ENCODE results near the gene GAN.

The GAN gene

DNA sequence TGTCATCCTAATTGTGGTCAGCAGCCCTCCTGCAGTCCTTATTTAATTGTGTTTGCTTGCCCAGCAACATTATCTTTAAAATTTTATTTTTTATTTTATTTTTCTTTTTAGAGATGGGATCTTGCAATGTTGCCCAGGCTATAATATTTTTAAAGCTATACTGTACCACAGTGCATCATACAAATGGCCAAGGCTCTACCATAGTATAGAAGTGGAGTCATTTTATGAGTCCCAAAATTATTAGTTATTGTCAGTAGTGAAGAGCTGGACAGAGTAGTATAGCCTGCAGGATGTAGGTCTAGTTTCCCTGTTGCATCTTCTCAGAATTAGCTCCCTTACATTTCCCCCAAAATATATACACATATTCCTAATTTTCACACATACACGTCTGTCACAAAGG lies 44.1 kb downstream of the GAN start:
- DNase-seq = no peak

- DNase-seq = no peak
Observed at GRCh38 chr16:81360135-81360534, 45.4 kb downstream of the GAN start.

DNA sequence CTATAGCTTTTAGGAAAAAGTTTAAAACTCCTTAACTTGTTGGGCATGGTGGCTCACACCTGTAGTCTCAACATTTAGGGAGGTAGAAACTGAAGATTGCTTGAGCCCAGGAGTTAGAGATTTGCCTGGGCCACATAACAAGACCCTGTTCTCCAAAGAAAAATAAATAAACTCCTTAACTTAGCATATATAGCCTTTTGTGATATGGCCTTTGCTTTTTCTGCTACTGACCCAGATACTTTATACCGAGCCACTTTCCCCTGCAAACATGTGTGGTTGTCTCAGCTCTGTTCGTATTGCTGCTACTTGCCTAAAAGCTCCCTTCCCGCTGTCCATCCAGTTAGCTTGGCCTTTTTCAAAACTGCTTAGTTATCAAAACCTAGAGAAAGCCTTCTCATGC lies 51.0 kb downstream of the GAN start:
- no peak for DNase-seq

DNA sequence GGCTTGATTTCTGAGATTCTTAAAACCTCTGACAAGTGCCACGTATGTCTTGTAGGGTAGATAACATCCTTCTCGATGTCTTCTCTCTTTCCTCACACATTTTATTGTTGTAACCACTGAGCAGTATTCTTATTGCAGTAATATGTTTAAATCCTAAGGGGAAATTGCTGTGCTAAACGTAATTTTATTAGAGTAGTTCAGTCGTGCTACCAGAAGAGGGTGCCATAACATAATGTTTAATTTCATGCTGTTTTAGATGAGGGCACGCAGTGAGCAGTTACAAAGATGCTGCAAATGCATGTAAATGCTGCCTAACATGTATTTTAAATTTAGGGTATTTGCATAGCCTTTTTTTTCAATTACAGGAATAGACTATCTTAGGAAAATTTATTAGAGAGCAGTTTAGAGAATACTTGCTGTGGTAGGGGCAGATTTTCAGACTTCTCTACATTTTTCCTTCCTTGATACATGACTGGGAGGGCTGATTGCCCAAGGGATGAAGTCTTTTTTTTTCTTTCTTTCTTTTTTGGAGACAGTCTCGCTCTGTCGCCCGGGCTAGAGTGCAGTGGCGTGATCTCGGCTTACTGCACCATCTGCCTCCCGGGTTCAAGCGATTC lies 51.7 kb downstream of the GAN start:
- no peak for DNase-seq

DNA sequence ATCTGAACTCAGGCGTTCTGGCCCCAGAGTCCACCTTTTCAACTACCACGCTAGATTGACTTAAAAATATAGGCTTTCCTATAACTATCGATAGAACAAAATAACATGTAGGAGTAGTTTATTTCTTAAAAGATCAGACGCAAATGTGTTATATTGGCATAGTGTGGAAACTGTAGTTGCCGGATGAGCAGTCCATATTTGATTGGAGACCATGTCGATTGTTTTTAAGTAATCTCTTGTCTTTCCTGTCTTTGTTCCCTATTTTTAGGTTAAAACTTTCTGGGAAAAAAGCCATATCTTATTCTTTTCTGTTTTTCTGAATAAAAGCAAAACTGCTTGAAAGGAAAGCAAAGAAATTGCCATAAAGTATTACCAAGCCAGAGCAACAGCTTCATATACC lies 53.1 kb downstream of the GAN start:
- no peak for DNase-seq

DNA sequence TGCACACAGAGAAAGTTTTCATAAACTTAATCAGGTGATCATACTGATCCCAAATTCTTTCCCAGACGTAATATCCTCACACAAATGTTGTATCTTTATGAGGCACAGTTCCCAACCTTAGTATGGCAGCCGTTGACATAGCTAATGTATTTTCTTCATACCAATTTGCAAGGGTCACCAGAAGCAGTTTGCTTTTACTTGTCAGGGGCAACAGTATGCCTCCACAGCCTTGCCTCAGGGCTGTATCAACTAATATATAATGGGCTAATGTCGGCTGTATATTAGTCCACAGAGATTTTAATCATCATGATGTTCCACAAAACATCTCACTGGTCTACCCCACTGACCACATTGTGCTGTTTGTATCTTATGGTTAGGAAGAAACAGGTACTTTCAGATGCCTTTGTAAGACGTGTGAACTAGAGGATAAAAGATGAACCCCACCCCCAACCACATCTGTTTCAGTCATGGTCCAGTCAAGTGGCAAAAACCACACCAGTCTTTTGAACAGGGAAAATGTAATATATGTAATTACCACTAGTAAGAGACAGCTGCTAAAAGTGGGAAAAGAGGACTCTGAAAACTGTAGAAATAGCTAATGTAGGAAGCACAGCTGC lies 55.2 kb downstream of the GAN start:
- DNase-seq = no peak

- DNase-seq = no peak
Observed at GRCh38 chr16:81371106-81371505, 56.3 kb downstream of the GAN start.

DNA sequence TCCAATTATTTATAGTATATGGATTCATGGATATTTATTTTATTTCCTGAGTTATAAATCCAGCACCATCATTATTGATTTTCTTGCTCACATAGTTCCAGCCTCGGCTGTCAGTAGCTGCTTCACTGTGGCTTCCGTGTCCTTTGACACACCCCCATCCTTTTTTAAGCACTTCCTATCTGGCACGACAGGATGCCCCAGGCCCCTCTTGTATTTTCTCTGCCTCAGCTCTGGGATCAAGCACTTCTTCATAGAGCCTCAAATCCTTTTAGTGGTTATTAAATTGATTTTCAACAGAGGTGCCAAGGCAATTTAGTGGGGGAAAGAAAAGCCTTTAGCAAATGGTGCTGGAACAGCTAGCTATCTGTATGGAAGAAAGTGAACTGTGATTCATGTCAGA lies 59.8 kb downstream of the GAN start:
- no peak for DNase-seq

- no peak for DNase-seq
Observed at GRCh38 chr16:81376880-81377279, 62.1 kb downstream of the GAN start.

- DNase-seq = no peak
Observed at GRCh38 chr16:81378049-81378448, 63.3 kb downstream of the GAN start.

GRCh38 chr16:81380932-81381331 lies 66.2 kb downstream of the GAN start:
- no peak for DNase-seq

- DNase-seq = no peak
Observed at GRCh38 chr16:81384006-81384405, 69.2 kb downstream of the GAN start.

DNA sequence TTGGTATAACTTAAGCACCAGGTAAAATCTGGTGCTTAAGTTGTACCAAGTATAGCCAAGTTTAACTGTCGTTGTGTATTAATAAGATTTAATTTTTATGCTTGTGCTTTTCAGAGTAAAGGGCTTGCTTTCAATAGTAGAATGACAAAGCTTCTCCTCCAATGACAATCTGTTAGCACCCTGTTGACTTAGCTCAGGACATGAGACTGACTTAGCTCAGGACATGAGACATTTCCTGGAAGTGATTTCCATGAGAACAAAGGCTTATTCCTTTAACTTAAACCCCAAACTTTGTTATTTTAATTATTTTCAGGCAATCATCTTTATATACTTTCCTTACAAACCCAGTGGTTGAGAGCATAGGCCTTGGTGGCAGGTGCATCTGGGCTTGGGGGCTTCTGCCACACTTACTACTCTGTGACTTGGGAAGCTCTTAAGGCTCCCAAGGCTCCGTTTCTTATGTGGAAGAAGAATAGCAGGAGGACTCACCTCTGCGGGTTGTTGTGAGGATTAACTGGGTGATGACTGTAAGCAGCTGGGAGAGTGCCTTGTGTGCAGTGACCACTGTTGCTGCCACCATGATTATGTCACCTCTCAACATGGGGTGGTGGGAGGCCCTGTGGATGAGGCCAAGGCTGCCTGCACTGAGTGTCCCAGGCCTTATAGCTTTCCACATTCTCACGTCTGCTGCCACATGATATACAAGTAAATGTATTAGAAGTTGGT lies 70.4 kb downstream of the GAN start:
- no peak for DNase-seq

- DNase-seq = no peak
Observed at GRCh38 chr16:81388357-81388756, 73.6 kb downstream of the GAN start.

DNA sequence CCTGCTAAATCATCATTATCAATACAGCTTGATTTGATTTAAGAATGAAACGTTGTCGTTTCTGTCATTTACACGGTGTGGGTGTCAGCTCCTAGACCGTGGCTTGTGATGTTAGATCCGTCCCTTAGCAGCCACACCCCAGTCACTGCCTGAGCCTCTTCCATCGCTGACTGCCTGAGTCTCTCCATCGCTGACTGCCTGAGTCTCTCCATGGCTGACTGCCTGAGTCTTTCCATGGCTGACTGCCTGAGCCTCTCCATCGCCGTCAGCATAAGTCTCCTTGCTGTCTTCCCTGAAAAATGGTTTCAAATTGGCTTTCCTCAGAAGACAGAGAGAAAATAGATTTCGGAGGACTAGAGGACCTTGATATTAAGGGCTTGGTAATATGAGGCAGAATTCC lies 76.1 kb downstream of the GAN start:
- no peak for DNase-seq

DNA sequence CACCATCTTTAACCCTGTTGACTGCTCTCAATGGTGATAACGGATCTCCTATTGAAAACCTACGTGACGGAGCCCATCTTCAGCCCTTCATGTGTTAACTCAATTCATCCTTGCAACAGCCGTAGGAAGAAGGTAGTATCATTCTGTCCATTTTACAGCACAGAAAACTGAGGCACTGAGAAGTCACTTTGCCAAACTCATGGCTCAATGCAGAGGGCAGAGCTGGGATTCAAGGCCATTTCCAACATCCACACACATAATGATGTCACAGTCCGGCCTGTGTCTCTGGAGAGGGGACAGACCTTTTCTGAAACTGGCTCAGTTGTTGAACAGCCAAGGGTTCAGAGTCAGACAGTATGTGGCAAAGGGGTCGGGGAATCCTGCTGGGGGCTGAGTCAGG lies 77.2 kb downstream of the GAN start:
- DNase-seq = no peak

DNA sequence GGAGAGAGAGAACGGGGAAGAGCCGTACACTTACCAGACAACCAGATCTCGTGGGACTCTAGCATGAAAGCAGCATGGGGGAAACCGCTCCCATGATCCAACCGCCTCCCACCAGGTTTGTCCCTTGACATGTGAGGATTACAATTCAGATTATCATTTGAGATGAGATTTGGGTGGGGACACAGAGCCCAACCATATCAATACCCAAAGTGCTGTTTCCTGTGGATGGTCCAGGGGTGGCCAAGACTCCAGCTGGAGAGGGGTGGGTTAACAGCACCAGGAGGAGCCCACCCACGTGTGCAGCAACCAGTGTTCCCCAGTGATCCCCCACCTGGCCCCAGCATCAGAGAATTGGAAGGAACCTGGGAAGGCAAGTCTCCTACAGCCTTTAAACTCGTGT lies 79.7 kb downstream of the GAN start:
- no peak for DNase-seq

GRCh38 chr16:81394966-81395655 lies 80.3 kb downstream of the GAN start:
- DNase-seq = no peak

DNA sequence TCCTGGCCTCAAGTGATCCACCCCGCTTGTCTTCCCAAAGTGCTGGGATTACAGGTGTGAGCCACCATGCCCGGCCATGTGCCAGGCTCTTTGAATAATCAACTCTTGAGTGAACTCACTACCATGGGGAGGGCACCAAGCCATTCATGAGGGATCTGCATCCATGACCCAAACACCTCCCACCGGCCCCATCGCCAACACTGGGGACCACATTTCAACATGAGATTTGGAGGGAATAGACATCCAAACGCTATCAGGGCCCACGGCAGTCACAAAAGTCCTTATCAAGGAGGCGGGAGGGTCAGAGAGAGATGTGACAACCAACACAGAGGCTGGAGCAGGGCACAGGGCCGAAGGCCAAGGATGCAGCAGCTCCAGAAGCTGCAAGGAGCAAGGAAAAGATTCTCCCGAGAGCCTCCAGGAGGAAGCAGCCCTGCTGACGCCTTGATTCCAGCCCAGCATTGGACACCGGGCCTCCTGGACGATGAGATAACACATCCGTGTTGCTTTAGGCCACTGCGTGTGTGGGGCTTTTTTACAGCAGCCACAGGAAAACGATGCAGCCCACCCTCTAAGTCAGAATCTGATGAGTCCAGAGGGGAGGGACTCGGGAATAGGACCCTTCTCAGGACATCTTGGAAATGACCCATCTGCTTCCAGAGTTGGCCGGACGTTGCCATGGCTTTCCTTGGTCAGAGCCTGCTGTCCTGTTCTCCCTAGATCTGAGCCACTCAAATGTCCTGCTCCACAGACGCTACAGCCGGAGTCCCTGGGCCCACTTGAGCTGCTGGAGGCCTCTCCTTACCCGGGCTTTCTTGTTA lies 82.5 kb downstream of the GAN start:
- no peak for DNase-seq

DNA sequence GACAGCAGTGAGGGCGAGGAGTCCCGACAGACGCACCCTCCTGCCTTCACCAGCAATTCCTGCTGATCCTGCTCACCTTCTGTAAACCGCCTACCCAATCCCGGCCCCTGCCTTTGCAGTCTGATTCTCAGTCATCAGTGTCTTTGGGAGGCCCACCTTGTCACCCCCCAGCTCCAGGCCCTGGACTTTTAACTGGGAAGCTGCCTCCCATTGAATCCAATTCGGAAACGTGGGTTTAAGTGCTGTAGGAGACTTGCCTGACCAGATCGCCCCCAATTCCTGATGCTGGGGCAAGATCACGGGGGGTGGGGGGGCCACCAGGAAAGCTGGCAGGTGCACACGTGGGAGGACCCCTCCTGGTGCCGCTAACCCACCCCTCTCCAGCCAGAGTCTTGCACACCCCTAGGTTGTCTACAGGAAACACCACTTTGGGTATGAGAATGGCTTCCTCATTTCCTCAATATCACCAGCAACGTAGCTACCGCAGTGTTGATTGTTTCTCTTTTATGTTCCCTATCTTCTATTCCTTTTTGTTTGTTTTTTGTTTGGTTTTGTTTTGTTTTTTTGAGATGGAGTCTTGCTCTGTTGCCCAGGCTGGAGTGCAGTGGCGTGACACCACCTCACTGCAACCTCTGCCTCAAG lies 83.2 kb downstream of the GAN start:
- DNase-seq = no peak

DNA sequence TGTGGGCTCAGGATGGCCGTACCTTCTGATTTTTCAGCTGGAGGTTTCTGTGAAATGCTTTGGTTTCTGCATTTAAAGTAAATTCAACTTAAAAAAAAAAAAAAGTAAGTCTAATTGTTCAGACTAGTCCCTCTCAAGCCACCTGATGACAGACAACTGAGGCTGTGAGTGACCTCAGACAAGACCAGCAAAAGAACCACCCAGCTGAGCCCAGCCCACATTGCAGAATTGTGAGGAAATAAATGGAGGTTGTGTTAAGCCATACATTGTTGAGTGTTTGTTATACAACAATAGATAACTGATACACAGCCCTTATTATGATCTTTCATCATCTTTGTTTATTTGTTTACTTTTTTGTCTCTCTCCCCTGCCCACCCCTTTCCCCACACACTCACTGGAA lies 85.1 kb downstream of the GAN start:
- no peak for DNase-seq

Data from activated CD4-positive, CD25-positive, alpha-beta regulatory T cell treated with anti-CD3 and anti-CD28 coated beads, Interleukin-2, amount 50 U/mL, for 72 hours (primary cell).